Measurements from ENCODE around the gene NUP58. TPM values are rescaled to one million over a fixed set of nuclear protein-coding genes. Genes with fewer than 3 reads are reported as not detected.

The NUP58 gene
- total and polyA plus RNA-seq, 10 of the 15 experiments (the other 5 are each of a cell fraction or from before 2014, with no cell fraction given): 12.1 to 78.0 (median 48.9) TPM

DNA sequence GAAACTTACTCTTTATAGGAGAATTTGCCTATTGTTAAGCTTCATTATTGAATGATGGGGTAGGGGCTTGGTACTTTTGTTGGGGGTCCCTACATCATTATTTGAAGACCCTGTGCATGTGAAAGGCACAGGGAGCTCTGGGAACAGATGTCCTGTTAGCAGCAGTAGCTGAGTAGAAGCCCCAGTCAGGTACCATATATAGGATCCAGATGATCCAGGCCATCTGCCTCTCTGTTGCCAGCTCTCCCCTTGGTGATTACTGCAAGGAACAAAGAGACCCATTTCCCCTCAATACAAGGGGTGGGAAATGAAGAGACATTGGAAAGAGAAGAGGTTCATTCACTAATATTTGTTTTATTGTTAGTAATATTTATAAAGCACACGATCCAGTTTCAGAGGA is 9.7 kb upstream of the NUP58 start:
- H3K9ac ChIP-seq (ENCODE audit: control insufficient read depth, insufficient read depth, low read length): no peak overlapping the region
- no peak overlapping the region for H3K27ac ChIP-seq (ENCODE audit: control insufficient read depth, insufficient read depth)
- H3K79me2 ChIP-seq (ENCODE audit: control insufficient read depth, insufficient read depth, low read length): peaks cover 3% of the 10 kb centered on the region
- H2AFZ ChIP-seq (ENCODE audit: control insufficient read depth, low read depth, low read length): no peak overlapping the region
- RAD21 ChIA-PET (ENCODE audit: unreplicated experiment): interaction anchor here (0.6 kb wide), 1 partner anchor 25 kb away, joined by 4 read pairs; no protein-coding TSS in a partner anchor
- DNase-seq (ENCODE audit: low read depth, low spot score): no peak
- H3K27me3 ChIP-seq (replicated peaks in 1 of 2; ENCODE audit: control insufficient read depth in 2 of 2, insufficient read depth in 2 of 2, low read length in 1 of 2): peaks cover 0 to 2% of the 10 kb centered on the region in 2 experiments; a peak in 1 of 4 replicates
- TF ChIP-seq NFIC (IDR thresholded peaks at IDR 0.05; ENCODE audit: low read depth, low read length) (no peak), POLR2AphosphoS2 (IDR thresholded peaks at IDR 0.05; ENCODE audit: low read depth, low read length) (no peak)
- H3K4me2 ChIP-seq (ENCODE audit: control insufficient read depth, insufficient read depth): no peak overlapping the region
- no peak overlapping the region for H3K4me3 ChIP-seq
- no peaks in the 10 kb centered on the region for H3K9me3 ChIP-seq (replicated peaks; ENCODE audit: control insufficient read depth, insufficient read depth, low read length)
- no TSS peak for BruUV-seq (replicated peaks)
- no peaks in the 10 kb centered on the region for H3K4me1 ChIP-seq (ENCODE audit: control insufficient read depth, insufficient read depth, low read length)
- H3K36me3 ChIP-seq (ENCODE audit: control insufficient read depth in 2 of 2, insufficient read depth in 2 of 2, low read length in 1 of 2): no peaks in the 10 kb centered on the region
- H4K20me1 ChIP-seq (ENCODE audit: control insufficient read depth, insufficient read depth): no peaks in the 10 kb centered on the region
- CTCF ChIA-PET: interaction anchor here (0.7 kb wide), 2 partner anchors 14 to 18 kb away, joined by 3 to 4 read pairs; no protein-coding TSS in a partner anchor
- POLR2A ChIA-PET: interaction anchor here (0.6 kb wide), 1 partner anchor 1496 kb away, joined by 3 read pairs; no protein-coding TSS in a partner anchor
- ATAC-seq: no peak
- in situ Hi-C loops (cut with MboI): no loop called here
- intact Hi-C loops (cut with micrococcal nuclease; ENCODE audit: unreplicated experiment): no loop called here
- 95% methylated on average over 1 of the region's 1 CpG for WGBS (ENCODE audit: insufficient coverage, insufficient replicate concordance, low lambda C conversion rate, missing lambda C conversion rate)
- SMC1A ChIA-PET (ENCODE audit: uncharacterized antibody, unreplicated experiment): interaction anchor here (1.0 kb wide), 1 partner anchor 9 kb away, joined by 4 read pairs; no protein-coding TSS in a partner anchor
- FAIRE-seq: no peak

DNA sequence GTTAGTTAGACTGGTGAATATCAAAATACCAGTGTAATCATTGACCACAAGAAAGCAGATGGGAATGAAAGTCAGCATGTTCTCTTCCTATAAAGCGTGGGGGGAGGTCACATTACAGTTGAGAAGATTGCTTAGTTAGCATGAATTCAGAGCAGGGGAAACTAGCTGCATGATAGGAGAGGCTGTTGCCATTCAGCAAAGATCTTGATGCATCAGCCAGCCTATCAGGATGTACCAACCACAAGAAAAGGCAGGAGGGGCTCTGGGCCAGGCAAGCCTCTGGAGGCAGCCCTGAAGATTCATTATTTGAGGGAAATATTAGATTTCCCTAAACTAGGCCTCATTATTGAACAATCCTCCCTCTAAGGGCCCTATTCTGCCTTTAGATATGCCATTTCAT is 9.1 kb upstream of the NUP58 start:
- peaks cover 0 to 2% of the 10 kb centered on the region in 2 experiments; a peak in 1 of 4 replicates for H3K27me3 ChIP-seq (replicated peaks in 1 of 2; ENCODE audit: control insufficient read depth in 2 of 2, insufficient read depth in 2 of 2, low read length in 1 of 2)
- no peaks in the 10 kb centered on the region for H3K9me3 ChIP-seq (replicated peaks; ENCODE audit: control insufficient read depth, insufficient read depth, low read length)
- no peak overlapping the region for H3K9ac ChIP-seq (ENCODE audit: control insufficient read depth, insufficient read depth, low read length)
- no peaks in the 10 kb centered on the region for H3K36me3 ChIP-seq (ENCODE audit: control insufficient read depth in 2 of 2, insufficient read depth in 2 of 2, low read length in 1 of 2)
- FAIRE-seq: no peak
- 0% methylated on average over 1 of the region's 1 CpG for WGBS (ENCODE audit: insufficient coverage, insufficient replicate concordance, low lambda C conversion rate, missing lambda C conversion rate)
- H4K20me1 ChIP-seq (ENCODE audit: control insufficient read depth, insufficient read depth): no peaks in the 10 kb centered on the region
- intact Hi-C loops (cut with micrococcal nuclease; ENCODE audit: unreplicated experiment): no loop called here
- H3K27ac ChIP-seq (ENCODE audit: control insufficient read depth, insufficient read depth): no peak overlapping the region
- POLR2A ChIA-PET: no interaction called here
- DNase-seq (ENCODE audit: low read depth, low spot score): no peak
- H3K79me2 ChIP-seq (ENCODE audit: control insufficient read depth, insufficient read depth, low read length): no peaks in the 10 kb centered on the region
- no peak overlapping the region for H3K4me3 ChIP-seq
- SMC1A ChIA-PET (ENCODE audit: uncharacterized antibody, unreplicated experiment): interaction anchor here (1.0 kb wide), 1 partner anchor 9 kb away, joined by 4 read pairs; no protein-coding TSS in a partner anchor
- ATAC-seq: 0 out of 3 replicates have a peak, but pooled peaks have one; percentile 20
- CTCF ChIA-PET: no interaction called here
- RAD21 ChIA-PET (ENCODE audit: unreplicated experiment): interaction anchor here (0.6 kb wide), 1 partner anchor 25 kb away, joined by 4 read pairs; no protein-coding TSS in a partner anchor
- in situ Hi-C loops (cut with MboI): no loop called here
- no TSS peak for BruUV-seq (replicated peaks)
- TF ChIP-seq ZNF24 (IDR thresholded peaks at IDR 0.05): no peak
- no peak for TF ChIP-seq RUNX3 (IDR thresholded peaks at IDR 0.05; ENCODE audit: low read length)
- TF ChIP-seq, protein P1, sequence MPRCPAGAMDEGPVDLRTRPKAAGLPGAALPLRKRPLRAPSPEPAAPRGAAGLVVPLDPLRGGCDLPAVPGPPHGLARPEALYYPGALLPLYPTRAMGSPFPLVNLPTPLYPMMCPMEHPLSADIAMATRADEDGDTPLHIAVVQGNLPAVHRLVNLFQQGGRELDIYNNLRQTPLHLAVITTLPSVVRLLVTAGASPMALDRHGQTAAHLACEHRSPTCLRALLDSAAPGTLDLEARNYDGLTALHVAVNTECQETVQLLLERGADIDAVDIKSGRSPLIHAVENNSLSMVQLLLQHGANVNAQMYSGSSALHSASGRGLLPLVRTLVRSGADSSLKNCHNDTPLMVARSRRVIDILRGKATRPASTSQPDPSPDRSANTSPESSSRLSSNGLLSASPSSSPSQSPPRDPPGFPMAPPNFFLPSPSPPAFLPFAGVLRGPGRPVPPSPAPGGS (IDR thresholded peaks at IDR 0.05; ENCODE audit: borderline replicate concordance, insufficient read depth, low read depth, low read length, poor library complexity, severe bottlenecking): no peak
- TF ChIP-seq STAT3 (IDR thresholded peaks at IDR 0.05; ENCODE audit: low read depth, low read length): no peak
- H3K4me2 ChIP-seq (ENCODE audit: control insufficient read depth, insufficient read depth): no peak overlapping the region
- H3K4me1 ChIP-seq (ENCODE audit: control insufficient read depth, insufficient read depth, low read length): no peaks in the 10 kb centered on the region
- no peak overlapping the region for H2AFZ ChIP-seq (ENCODE audit: control insufficient read depth, low read depth, low read length)

All from GM12878 (cell line).